OCI-LY3 (cell line): ENCODE data around the gene ANKS1B.

Experiments used
- CTCF ChIP-seq: fragments of 200-600, 300-600 bp; sonication (generic); IDR thresholded peaks from 2 replicates; pipeline ENCODE4 v1.5.1; 2014; ENCODE audit warnings: antibody characterized with exemption, low read length, low read depth
- EZH2phosphoT487 ChIP-seq: fragments of 200-600 bp; shearing (Covaris generic); IDR thresholded peaks from 2 replicates; pipeline ENCODE4 v1.6.1; 2018; ENCODE audit warnings: antibody characterized with exemption, mixed run types, low read depth

- no peak for TF ChIP-seq CTCF
- no peak for TF ChIP-seq EZH2phosphoT487
Observed at GRCh38 chr12:99926511-99927169, 58.1 kb downstream of the ANKS1B start.
